Central memory CD4-positive, alpha-beta T cell (primary cell): ENCODE data around the gene PDE11A.

ENCODE experiments used
- DNase-seq: peaks from one replicate; pipeline ENCODE4 v3.0.0; 2022

The PDE11A gene

DNA sequence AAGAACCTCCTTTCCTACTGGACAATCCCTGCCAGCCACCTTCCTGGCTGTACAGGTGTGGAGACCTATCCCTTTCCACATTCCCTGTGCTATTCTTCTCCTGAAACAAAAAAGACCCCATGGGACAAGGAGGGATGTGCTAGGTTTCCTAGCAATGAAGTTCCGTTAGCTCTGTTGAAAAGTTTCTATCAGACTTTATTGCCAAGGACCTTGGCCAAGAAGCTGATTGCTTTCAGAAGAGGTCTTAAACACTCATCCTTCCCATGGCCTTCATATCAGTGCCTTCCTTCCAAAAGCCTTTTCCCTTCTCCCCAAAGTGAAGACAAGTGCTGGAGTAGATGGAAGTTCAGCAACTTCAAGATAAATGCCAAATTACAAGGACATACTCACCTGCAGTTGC is 485.2 kb downstream of the PDE11A start:
- DNase-seq: no peak

DNA sequence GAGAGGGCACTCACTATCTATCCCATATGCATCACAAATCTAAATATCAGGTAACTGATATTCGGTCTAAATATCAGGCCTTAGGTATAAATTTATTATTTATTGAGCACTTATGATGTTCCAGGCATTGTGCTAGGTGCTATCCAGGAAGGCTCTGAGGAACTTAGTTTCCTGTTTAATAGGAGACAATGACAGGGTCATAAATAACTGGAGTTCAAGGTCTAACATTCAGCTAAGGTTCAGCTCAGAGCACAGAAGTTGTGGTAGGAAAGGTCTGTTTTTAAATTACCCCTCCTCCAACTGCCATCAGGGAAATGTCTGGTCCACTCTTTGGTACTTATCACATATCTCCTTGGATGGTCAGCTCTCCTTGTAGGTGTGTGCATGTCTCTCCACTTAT is 486.4 kb downstream of the PDE11A start:
- DNase-seq: no peak

DNA sequence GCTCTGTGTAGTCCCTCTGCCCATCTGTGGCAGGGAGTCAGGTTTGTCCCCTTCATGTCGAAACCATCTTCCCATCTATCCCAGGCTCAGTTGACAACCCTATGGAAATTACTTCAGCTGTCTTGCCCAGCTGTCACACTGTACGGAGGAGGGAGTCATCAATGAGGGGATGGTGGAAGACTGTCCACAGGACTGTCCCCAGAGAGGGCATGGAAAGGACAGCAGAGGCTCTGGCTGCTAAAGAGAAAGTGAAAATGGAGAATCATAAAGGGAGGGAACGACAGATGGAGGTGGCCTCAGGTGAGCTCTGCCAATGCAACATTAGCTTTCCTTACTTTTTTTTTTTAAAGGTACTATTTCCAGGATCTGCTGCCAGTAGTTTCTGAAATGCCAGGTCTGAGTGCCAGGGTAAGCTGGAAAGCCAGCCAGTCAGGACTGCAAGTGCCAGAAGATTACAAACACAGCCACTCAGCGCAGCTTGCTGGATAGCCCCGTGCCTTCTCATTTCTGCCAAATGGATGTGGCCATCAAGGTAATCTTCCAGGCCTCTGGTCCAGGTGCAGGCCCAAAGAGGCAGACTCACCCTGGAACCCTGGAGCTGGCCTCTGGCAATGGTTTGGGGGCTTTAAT is 487.2 kb downstream of the PDE11A start:
- no peak for DNase-seq

DNA sequence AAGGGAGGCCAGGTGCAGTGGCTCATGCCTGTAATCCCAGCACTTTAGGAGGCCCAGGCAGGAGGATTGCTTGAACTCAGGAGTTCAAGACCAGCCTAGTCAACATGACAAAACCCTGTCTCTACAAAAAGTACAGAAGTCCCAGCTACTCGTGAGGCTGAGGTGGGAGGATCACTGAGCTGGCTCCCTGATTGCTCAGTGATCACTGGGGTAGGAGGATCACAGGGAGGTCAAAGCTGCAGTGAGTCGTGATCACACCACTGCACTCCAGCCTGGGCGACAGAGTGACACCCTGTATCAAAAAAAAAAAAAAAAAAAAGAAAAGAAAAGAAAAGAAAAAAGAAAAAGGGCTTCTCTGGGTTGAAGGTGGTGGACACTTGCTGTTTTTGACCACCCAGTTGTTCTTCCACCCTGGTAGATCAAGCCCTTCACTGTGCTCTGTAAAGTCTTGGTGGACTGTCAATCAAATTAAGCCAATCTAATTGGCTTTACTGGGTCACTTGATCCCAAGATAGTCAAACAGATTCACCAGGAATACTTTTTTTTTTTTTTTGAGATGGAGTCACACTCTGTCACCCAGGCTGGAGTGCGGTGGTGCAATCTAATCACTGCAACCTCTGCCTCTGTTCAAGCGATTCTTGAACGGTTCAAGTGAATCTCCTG is 488.4 kb downstream of the PDE11A start:
- DNase-seq: no peak

DNA sequence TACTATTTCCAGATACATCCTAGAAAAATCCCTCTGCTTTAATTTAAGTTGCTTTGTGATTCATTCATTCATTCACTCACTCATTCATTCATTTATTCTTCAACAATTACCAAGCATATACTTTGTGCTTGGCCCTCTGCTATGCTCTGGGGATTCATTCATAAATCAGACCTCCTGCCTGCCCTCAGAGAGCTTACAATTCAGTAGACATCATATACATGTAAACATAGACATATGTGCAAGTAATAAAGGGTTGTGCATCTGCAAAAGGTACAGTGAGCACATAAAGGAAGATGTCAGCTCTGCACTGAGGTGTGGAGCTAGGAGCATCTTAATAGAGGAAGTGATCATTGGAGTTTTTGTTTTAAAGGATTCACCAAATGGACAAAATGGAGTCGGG is 490.6 kb downstream of the PDE11A start:
- DNase-seq: no peak

DNA sequence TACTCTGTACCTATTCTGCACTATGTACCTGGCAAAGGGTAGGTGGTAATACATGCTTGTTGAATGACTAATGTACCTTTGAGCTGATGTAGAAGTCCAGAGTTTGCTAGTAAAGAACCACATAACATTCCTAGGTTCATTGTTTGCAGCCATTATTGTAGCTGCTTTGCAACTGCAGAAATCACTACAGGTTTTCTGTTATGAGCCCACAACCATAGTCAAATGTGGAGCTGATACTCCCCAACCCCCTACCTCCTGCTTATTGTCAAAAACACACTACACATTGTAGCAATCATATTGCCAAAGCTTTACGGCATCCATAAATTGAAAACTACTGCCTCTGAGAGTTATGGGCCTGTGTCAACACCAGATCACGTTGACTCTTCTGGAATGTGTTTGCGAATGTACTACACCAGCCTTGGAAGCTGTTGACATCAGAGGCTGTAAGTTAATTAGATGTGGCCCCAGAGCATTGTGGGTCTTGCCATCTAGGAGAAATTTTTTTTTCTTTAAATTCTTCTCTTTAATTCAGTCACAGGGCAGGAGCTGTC is 493.0 kb downstream of the PDE11A start:
- DNase-seq: no peak

DNA sequence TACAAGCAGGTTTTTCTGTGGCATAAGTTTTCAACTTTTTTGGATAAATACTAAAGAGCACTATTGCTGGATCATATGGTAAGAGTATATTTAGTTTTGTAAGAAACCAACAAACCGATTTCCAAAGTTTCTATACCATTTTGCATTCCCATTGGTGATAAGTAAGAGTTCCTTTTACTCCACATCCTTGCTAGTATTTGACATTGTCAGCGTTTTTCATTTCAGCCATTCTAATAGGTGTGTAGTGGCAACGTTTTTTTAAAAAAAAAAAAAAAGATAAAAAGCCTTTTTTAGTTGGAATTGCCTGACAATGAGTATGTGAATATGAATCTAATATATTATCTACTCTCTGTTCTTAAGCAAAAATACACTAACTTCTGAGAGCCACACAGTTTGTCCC is 494.1 kb downstream of the PDE11A start:
- no peak for DNase-seq

DNA sequence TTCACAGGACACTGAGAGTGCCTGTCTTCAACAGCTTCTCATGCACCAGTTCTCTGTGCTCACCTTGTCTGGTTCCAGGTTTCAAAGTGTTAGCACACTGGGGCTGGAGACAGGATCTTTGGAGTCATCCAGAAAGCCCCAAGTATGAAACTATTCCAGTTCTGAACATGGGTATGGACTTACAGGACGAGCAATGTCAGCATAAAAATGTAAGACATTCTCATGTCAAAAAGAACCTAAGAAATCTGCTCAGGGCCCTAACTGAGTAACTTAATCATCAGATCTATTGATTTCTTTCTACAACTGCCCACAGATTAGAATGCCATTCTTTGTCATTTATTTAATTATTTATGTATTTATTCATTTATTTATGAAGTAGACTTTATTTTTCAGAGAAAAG is 495.5 kb downstream of the PDE11A start:
- no peak for DNase-seq

DNA sequence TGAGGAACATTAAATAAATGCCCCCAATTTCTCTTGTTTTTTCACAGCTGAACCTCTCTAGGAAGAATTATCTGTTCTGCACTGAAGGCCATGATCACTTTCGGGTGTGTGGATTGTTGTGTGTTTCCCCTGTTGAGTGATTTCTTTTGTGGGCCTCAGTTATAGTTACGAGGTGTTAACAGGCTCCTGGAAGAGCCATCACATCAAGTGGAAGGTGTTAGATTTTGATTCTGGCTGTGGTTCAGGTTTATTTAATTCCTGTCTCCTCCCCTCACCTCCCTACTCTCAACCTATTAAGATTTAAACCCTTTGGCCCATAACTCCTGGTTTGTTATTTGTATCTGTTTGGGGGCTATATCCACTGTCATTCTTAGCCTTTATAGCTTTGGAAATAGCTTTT is 497.2 kb downstream of the PDE11A start:
- no peak for DNase-seq

DNA sequence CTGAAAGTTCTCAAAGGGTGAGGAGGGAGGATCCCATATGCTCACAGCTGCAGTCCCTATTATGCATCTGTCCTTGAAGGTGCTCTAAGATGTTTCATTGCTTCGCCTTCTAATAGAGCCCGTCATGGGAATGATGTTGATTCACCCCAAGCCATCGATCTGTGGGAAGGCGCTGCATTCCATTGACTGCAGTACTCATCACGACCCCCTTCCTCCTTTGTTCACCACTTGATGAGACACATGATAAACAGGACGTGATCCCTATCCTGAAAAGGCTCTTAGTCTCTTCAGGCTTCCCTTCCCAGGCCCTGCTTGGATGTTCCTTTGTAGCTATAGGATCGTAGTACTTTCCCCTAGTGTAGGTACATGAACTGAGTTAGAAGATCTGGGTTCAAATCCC is 498.2 kb downstream of the PDE11A start:
- DNase-seq: no peak
